ENCODE data around the gene SNPH. TPM values are rescaled to one million over a fixed set of nuclear protein-coding genes. Genes with fewer than 3 reads are reported as not detected.

Gene SNPH
- total and polyA plus RNA-seq, 9 donors, result 1.5 to 6.8 (median 3.4) TPM

- no peaks in the 10 kb centered on the region for H3K27me3 ChIP-seq
- 76 to 82% (median 81%) methylated on average over 6 of the region's 6 CpGs for WGBS, 3 donors
- TF ChIP-seq EP300 (IDR thresholded peaks at IDR 0.05) (no peak), POLR2A (IDR thresholded peaks at IDR 0.05) (no peak), CTCF (IDR thresholded peaks at IDR 0.05) (no peak)
- no peak overlapping the region for H3K4me3 ChIP-seq
- no peaks in the 10 kb centered on the region for H3K9me3 ChIP-seq
- no peaks in the 10 kb centered on the region for H3K4me1 ChIP-seq (ENCODE audit: insufficient read depth)
- intact Hi-C loops (cut with DNase I), result no loop called here
- no peak for DNase-seq
- no peak overlapping the region for H3K27ac ChIP-seq
- no peaks in the 10 kb centered on the region for H3K36me3 ChIP-seq
These were observed 6.4 kb downstream of the SNPH start for GRCh38 chr20:1272368-1273100.

- 82 to 86% (median 86%) methylated on average over 2 of the region's 2 CpGs for WGBS, 3 donors
- Histone ChIP-seq H3K27ac (no peak overlapping the region), H3K36me3 (no peaks in the 10 kb centered on the region), H3K4me3 (no peak overlapping the region), H3K4me1 (ENCODE audit: insufficient read depth) (no peaks in the 10 kb centered on the region), H3K27me3 (no peaks in the 10 kb centered on the region), H3K9me3 (no peaks in the 10 kb centered on the region)
- TF ChIP-seq POLR2A (IDR thresholded peaks at IDR 0.05), result no peak
- no peak for TF ChIP-seq EP300 (IDR thresholded peaks at IDR 0.05)
- no peak for TF ChIP-seq CTCF (IDR thresholded peaks at IDR 0.05)
- intact Hi-C loops (cut with DNase I), result no loop called here
- DNase-seq, result no peak
These were observed 7.3 kb downstream of the SNPH start for GRCh38 chr20:1273366-1273765.

- no peak for DNase-seq
- intact Hi-C loops (cut with DNase I), result no loop called here
- H3K9me3 ChIP-seq, result no peaks in the 10 kb centered on the region
- no peaks in the 10 kb centered on the region for H3K27me3 ChIP-seq
- H3K4me3 ChIP-seq, result no peak overlapping the region
- no peak for TF ChIP-seq CTCF (IDR thresholded peaks at IDR 0.05)
- H3K4me1 ChIP-seq (ENCODE audit: insufficient read depth), result no peaks in the 10 kb centered on the region
- 86 to 88% (median 87%) methylated on average over 14 of the region's 14 CpGs for WGBS, 3 donors
- no peak overlapping the region for H3K27ac ChIP-seq
- H3K36me3 ChIP-seq, result no peaks in the 10 kb centered on the region
These were observed 8.6 kb downstream of the SNPH start for GRCh38 chr20:1274485-1275311.

GRCh38 chr20:1275919-1276318 is 9.8 kb downstream of the SNPH start:
- H3K27me3 ChIP-seq, result no peaks in the 10 kb centered on the region
- H3K9me3 ChIP-seq, result no peaks in the 10 kb centered on the region
- no peaks in the 10 kb centered on the region for H3K36me3 ChIP-seq
- intact Hi-C loops (cut with DNase I), result no loop called here
- no peak overlapping the region for H3K4me3 ChIP-seq
- no peak for DNase-seq
- 64 to 85% (median 71%) methylated on average over 2 of the region's 2 CpGs for WGBS, 3 donors
- no peaks in the 10 kb centered on the region for H3K4me1 ChIP-seq (ENCODE audit: insufficient read depth)
- TF ChIP-seq POLR2A (IDR thresholded peaks at IDR 0.05) (no peak), EP300 (IDR thresholded peaks at IDR 0.05) (no peak), CTCF (IDR thresholded peaks at IDR 0.05) (no peak)
- no peak overlapping the region for H3K27ac ChIP-seq
